Hepatocyte (in vitro differentiated cells): ENCODE measurements around the gene RAET1G. TPM values are rescaled to one million over a fixed set of nuclear protein-coding genes. Genes with fewer than 3 reads are reported as not detected.
A peak's percentile ranks its signal among the peaks of the same experiment; 100 is the strongest.

ENCODE experiments used
- DNase-seq: peaks from one replicate; pipeline ENCODE4 v3.0.0-alpha.2; 2016; ENCODE audit warnings: low spot score
- H2AFZ ChIP-seq: fragments of 200-600 bp; sonication (generic); 2 replicates; pipeline ENCODE4 v1.6.0; 2016; ENCODE audit warnings: antibody characterized with exemption, mild to moderate bottlenecking
- H3K27ac ChIP-seq: fragments of 200-600 bp; sonication (generic); 2 replicates; pipeline ENCODE4 v1.5.1; 2016; ENCODE audit warnings: mild to moderate bottlenecking
- H3K27me3 ChIP-seq: fragments of 200-600 bp; sonication (generic); 2 replicates; pipeline ENCODE4 v1.6.1; 2016
- H3K36me3 ChIP-seq: fragments of 200-600 bp; sonication (generic); replicated peaks from 2 replicates; pipeline ENCODE4 v1.5.1; 2016; ENCODE audit warnings: low read depth; ENCODE audit not compliant: insufficient read depth
- H3K4me1 ChIP-seq: fragments of 200-600 bp; sonication (generic); 2 replicates; pipeline ENCODE4 v1.5.1; 2016; ENCODE audit warnings: mild to moderate bottlenecking, moderate library complexity; ENCODE audit not compliant: insufficient read depth
- H3K4me2 ChIP-seq: fragments of 200-600 bp; sonication (generic); 2 replicates; pipeline ENCODE4 v1.6.0; 2016
- H3K4me3 ChIP-seq: fragments of 200-600 bp; sonication (generic); 2 replicates; pipeline ENCODE4 v1.5.1; 2016; ENCODE audit warnings: mild to moderate bottlenecking
- H3K79me2 ChIP-seq: fragments of 200-600 bp; sonication (generic); 2 replicates; pipeline ENCODE4 v1.6.0; 2017; ENCODE audit warnings: mild to moderate bottlenecking
- H3K9me2 ChIP-seq: fragments of 200-600 bp; sonication (generic); replicated peaks from 2 replicates; pipeline ENCODE4 v1.6.0; 2017; ENCODE audit warnings: mild to moderate bottlenecking; ENCODE audit not compliant: insufficient read depth
- H3K9me3 ChIP-seq: fragments of 200-600 bp; sonication (generic); 2 replicates; pipeline ENCODE4 v1.5.1; 2016; ENCODE audit warnings: low read depth, mild to moderate bottlenecking
- H4K20me1 ChIP-seq: fragments of 200-600 bp; sonication (generic); 2 replicates; pipeline ENCODE4 v1.6.0; 2016; ENCODE audit warnings: mild to moderate bottlenecking; ENCODE audit not compliant: insufficient read depth, poor library complexity, severe bottlenecking
- EZH2 ChIP-seq: fragments of 200-600 bp; sonication (generic); IDR thresholded peaks from 2 replicates; pipeline ENCODE4 v1.6.1; 2016; ENCODE audit warnings: antibody characterized with exemption, mild to moderate bottlenecking, borderline replicate concordance
- EZH2phosphoT487 ChIP-seq: fragments of 200-600 bp; sonication (generic); IDR thresholded peaks from one replicate; pipeline ENCODE4 v1.6.1; 2018; ENCODE audit warnings: antibody characterized with exemption, mild to moderate bottlenecking, low read depth, moderate library complexity; ENCODE audit not compliant: unreplicated experiment, severe bottlenecking
- WGBS: methylation state at CpG from one replicate; pipeline ENCODE4 v1.1.6; 2016; ENCODE audit warnings: low lambda C conversion rate; ENCODE audit errors: missing lambda C conversion rate; 5-methylcytosine and 5-hydroxymethylcytosine counted together
- polyA plus RNA-seq: library from polyadenylated mRNA; unstranded; fragments of >200 nt; fragmentation: Nextera tagmentation; extraction: Ambion mirVana; gene quantifications from 2 replicates; pipeline ENCODE4 v1.2.1, GENCODE V29; 2016
- total RNA-seq: library from RNA; depleted of rRNA; stranded (reverse); fragments of >200 nt; gene quantifications from 2 replicates; pipeline ENCODE4 v1.2.3, GENCODE V29; 2014
- TF ChIP-seq, protein P1 (sequence below): fragments of 200-600 bp; sonication (generic); IDR thresholded peaks from 2 replicates; pipeline ENCODE4 v1.5.1; 2016; ENCODE audit warnings: antibody characterized with exemption, mild to moderate bottlenecking; ENCODE audit not compliant: poor library complexity

The RAET1G gene
- total and polyA plus RNA-seq, 2 experiments from 2014 or later, result 0.31 to 1.5 TPM

DNA sequence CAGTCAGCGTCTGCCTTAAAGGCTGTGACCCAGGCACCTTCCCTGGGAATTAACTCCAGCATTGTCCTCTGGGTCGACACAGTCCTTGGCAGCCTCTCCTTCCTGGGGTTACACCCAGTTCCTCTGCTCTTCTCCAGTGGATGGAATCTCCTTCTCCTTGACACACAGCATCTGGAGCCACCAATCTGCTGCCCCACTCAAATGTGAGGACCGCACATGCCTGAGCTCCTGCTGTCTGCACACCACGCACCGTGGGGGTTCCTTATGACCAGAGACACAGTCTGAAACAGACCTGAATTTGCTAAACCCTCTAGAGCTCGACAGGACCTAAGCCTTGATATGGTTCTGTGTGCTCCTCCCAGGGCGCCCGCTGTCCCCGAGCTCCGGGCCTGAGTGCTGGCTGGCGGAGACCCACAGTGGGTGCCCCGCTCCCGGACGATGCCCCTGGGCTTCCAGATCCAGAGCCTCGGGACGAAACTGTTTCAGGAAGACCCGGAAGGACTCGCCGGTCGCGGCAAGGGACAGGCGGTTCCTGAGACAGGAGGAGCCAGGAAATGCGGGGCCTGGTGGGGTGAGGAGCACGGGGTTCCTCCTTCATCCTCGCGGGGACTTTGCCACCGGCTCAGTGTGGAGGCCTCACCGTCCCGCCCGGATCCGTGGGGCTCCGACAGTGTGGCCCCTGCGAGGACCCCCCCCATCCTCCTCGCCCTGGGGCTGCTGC, 2.5 kb upstream of the RAET1G start:
- Histone ChIP-seq H3K4me3 (peak overlapping the region; percentile 49), H2AFZ (peak overlapping the region; percentile 87), H3K79me2 (no peaks in the 10 kb centered on the region), H4K20me1 (no peaks in the 10 kb centered on the region), H3K36me3 (no peaks in the 10 kb centered on the region), H3K27ac (no peak overlapping the region), H3K9me2 (no peaks in the 10 kb centered on the region), H3K9me3 (no peaks in the 10 kb centered on the region), H3K4me2 (peak overlapping the region; percentile 96), H3K4me1 (peaks cover 6% of the 10 kb centered on the region), H3K27me3 (peaks cover 57% of the 10 kb centered on the region)
- WGBS, result 13% methylated on average over 29 of the region's 34 CpGs
- DNase-seq, result peak; percentile 30
- TF ChIP-seq, protein P1, sequence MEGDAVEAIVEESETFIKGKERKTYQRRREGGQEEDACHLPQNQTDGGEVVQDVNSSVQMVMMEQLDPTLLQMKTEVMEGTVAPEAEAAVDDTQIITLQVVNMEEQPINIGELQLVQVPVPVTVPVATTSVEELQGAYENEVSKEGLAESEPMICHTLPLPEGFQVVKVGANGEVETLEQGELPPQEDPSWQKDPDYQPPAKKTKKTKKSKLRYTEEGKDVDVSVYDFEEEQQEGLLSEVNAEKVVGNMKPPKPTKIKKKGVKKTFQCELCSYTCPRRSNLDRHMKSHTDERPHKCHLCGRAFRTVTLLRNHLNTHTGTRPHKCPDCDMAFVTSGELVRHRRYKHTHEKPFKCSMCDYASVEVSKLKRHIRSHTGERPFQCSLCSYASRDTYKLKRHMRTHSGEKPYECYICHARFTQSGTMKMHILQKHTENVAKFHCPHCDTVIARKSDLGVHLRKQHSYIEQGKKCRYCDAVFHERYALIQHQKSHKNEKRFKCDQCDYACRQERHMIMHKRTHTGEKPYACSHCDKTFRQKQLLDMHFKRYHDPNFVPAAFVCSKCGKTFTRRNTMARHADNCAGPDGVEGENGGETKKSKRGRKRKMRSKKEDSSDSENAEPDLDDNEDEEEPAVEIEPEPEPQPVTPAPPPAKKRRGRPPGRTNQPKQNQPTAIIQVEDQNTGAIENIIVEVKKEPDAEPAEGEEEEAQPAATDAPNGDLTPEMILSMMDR, result no peak
- TF ChIP-seq EZH2, result no peak
- TF ChIP-seq EZH2phosphoT487, result no peak

DNA sequence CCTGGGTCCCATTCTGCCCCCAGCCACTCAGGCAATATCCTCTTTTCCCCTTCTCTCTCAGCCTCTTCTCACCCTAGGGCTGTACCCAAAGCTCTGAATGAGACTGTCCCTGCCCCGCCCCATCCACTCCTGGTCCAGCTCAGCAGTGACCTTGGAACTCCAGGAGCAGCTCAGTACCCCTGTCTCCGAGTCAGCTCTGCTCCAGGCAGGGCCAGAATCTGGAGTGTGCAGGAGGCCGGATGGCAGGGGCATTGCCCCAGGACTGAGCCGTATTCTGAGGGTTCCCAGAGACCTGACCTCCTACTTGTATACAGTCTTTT, 2.0 kb upstream of the RAET1G start:
- Histone ChIP-seq H3K9me2 (no peaks in the 10 kb centered on the region), H3K4me3 (no peak overlapping the region), H3K9me3 (no peaks in the 10 kb centered on the region), H3K4me2 (no peak overlapping the region), H3K4me1 (peaks cover 6% of the 10 kb centered on the region), H3K27ac (no peak overlapping the region), H3K36me3 (no peaks in the 10 kb centered on the region), H3K27me3 (peaks cover 52% of the 10 kb centered on the region), H4K20me1 (no peaks in the 10 kb centered on the region), H3K79me2 (no peaks in the 10 kb centered on the region), H2AFZ (no peak overlapping the region)
- TF ChIP-seq EZH2 (no peak), EZH2phosphoT487 (no peak)
- TF ChIP-seq, protein P1, result no peak
- WGBS, result 79% methylated on average over 4 of the region's 4 CpGs
- no peak for DNase-seq

DNA sequence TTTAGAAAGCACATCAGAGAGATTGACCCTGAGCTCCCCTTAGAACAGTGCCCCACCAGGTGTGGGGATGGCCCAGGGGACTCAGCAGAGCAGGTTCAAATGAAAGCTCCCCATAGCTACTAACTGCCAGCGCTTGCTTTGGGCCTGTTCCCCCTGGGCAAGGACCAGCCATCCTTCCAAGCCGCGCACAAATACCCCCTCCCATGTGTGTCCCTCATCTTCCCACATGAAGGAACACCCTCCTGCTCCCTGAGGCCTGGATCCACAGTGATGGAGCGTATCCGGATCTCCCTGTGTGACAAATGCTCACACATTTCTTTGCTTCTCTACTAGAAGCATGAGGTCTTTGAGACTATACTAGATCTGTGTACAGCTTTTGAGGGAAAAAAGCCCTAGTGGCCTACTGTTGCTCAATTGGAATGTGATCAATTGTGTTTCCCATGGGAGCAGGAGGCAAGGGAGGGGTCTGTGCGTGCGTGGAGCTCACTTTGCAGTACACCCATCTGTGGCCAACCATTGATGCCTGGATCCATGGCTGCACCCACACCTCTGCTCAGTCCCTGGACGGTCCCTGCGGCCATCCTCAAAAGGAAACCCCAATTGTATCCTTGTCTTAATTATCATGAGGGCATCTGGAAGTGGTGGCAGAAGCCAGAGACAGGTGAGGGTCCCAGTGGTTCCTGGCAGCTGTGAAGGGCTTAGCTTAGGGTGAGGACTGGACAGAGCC, 1.4 kb upstream of the RAET1G start:
- H3K27ac ChIP-seq, result no peak overlapping the region
- no peak overlapping the region for H3K4me3 ChIP-seq
- no peak overlapping the region for H3K4me2 ChIP-seq
- no peaks in the 10 kb centered on the region for H3K9me3 ChIP-seq
- peaks cover 47% of the 10 kb centered on the region for H3K27me3 ChIP-seq
- DNase-seq, result no peak
- WGBS, result 67% methylated on average over 9 of the region's 9 CpGs
- no peak overlapping the region for H2AFZ ChIP-seq
- H3K36me3 ChIP-seq, result no peaks in the 10 kb centered on the region
- TF ChIP-seq, protein P1, result no peak
- TF ChIP-seq EZH2, result no peak
- TF ChIP-seq EZH2phosphoT487, result no peak
- H4K20me1 ChIP-seq, result no peaks in the 10 kb centered on the region
- H3K79me2 ChIP-seq, result no peaks in the 10 kb centered on the region
- H3K4me1 ChIP-seq, result peaks cover 6% of the 10 kb centered on the region
- no peaks in the 10 kb centered on the region for H3K9me2 ChIP-seq
